ENCODE results near the gene SAMD4A.

DNA sequence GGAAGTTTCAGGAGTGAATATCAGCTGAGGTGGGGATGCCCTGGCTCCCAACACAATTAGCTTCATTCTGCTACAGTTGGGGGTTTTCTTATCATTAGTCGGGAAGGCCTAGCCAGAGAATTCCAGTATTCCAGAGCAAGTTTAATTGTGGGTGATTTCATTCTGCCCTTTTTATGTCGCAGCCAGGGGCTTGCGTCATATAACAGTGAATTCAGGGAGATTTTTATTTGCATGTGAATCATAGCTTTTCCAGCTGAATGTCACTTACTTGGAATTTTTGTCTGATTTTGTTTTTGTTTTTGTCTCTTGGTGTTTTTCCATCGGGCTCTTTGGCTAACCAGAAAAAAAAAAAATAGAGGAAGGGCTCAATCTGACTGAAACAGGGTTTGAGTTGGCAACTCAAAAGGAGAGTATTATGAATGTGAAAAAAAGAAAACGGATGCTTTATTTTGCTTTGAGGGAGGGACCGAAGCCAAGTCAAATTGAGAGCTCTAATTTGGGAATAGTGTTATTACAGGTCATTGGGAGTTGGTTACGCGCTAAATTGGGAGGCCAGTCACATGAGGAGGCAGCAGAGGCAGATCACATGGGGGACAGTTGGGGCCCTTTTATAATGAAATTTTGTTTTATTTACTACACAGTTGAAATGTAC lies 119.4 kb downstream of the SAMD4A start:
- no peak for TF ChIP-seq SUZ12 (IDR thresholded peaks at IDR 0.05; ENCODE audit: extremely low read depth, insufficient read depth, insufficient read length)
- no peak for TF ChIP-seq ZNF274 (IDR thresholded peaks at IDR 0.05; ENCODE audit: low read depth, low read length)
- TF ChIP-seq YY1 (IDR thresholded peaks at IDR 0.05; ENCODE audit: insufficient read depth, insufficient read length): no peak
